SK-N-SH (cell line): ENCODE measurements around the gene DENND1A.

Experiments
- FOXJ3 ChIP-seq: sonication (generic); formaldehyde crosslinking; IDR thresholded peaks from 2 replicates; pipeline ENCODE4 v1.5.1; 2020; ENCODE audit warnings: mild to moderate bottlenecking, missing genetic modification reagents
- POLR2AphosphoS5 ChIP-seq: IDR thresholded peaks from 2 replicates; pipeline ENCODE4 v1.6.1; 2012; ENCODE audit warnings: low read depth, low read length
- SIN3A ChIP-seq: IDR thresholded peaks from 2 replicates; pipeline ENCODE4 v1.6.1; 2012; ENCODE audit warnings: low read depth, mild to moderate bottlenecking, low read length, moderate library complexity, borderline replicate concordance

DNA sequence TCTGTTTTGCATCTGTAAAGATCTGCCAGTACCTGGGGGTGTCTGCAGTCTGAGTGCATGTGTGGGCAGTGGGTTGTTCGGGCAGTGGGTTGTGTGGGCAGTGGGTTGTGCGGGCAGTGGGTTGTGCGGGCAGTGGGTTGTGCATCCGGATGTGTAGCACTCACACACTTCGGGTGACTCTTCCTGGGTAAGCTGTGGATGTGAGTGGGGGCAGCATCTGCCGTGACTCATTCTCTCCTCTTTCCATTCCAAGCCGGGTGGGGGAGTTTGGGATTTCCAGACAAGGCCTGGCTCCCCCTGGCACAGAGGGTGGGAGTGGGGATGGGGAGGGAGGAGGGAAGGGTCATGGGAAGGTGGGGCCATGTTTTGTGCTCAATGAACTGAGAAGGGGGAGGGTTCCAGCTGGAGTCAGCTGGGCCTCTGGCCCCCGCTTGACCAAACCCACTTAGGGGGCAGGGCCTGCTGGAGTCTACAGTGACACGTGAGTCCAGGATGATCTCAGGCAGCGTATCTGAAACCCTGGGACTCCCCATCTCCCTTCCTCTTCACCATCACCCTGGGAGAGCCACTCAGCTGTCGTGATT, 565.6 kb downstream of the DENND1A start:
- no peak for TF ChIP-seq SIN3A
- TF ChIP-seq FOXJ3 (CRISPR knock-in tag): no peak
- TF ChIP-seq POLR2AphosphoS5: no peak
